NCI-H2196 (cell line): ENCODE data around the gene CCDC93.

ENCODE experiments used
- DNase-seq: peaks from one replicate; lab custom pipeline; 2025; ENCODE audit not compliant: unreplicated experiment; lab: John Stamatoyannopoulos, UW

CCDC93 gene

GRCh38 chr2:117918608-117919007 is 95.3 kb downstream of the CCDC93 start:
- DNase-seq, result no peak

- no peak for DNase-seq
These were observed 96.5 kb downstream of the CCDC93 start for GRCh38 chr2:117917223-117917917.

- DNase-seq, result no peak
These were observed 110.9 kb downstream of the CCDC93 start for GRCh38 chr2:117902933-117903332.

- DNase-seq, result no peak
These were observed 125.0 kb downstream of the CCDC93 start for GRCh38 chr2:117888897-117889296.

- DNase-seq, result no peak
These were observed 128.6 kb downstream of the CCDC93 start for GRCh38 chr2:117885308-117885707.

- no peak for DNase-seq
These were observed 134.9 kb downstream of the CCDC93 start for GRCh38 chr2:117879003-117879402.

GRCh38 chr2:117875786-117876185 is 138.1 kb downstream of the CCDC93 start:
- no peak for DNase-seq
